ENCODE data around the gene CDH23. TPM values are rescaled to one million over a fixed set of nuclear protein-coding genes. Genes with fewer than 3 reads are reported as not detected.

The CDH23 gene
- total and polyA plus RNA-seq, 8 donors = 1.8 to 22.8 (median 3.0) TPM

- intact Hi-C loops (cut with DNase I) = no loop called here
- H3K27me3 ChIP-seq = peaks cover 0 to 4% of the 10 kb centered on the region in 2 donors
- H3K27ac ChIP-seq = no peak overlapping the region
- no peaks in the 10 kb centered on the region for H3K9me3 ChIP-seq
- no peak for ATAC-seq
- no peak overlapping the region for H3K4me3 ChIP-seq
- TF ChIP-seq CTCF (IDR thresholded peaks at IDR 0.05) = no peak
- no peaks in the 10 kb centered on the region for H3K36me3 ChIP-seq
- no peak for DNase-seq
- H3K4me1 ChIP-seq = peaks cover 0 to under 1% of the 10 kb centered on the region in 2 donors
Observed at GRCh38 chr10:71606257-71607081, 209.7 kb downstream of the CDH23 start.

- DNase-seq (no peak), ATAC-seq (no peak)
- H3K27me3 ChIP-seq = peaks cover 0 to 4% of the 10 kb centered on the region in 2 donors
- intact Hi-C loops (cut with DNase I) = no loop called here
- H3K36me3 ChIP-seq = no peaks in the 10 kb centered on the region
- H3K27ac ChIP-seq = no peak overlapping the region
- no peak overlapping the region for H3K4me3 ChIP-seq
- no peaks in the 10 kb centered on the region for H3K9me3 ChIP-seq
- no peaks in the 10 kb centered on the region for H3K4me1 ChIP-seq
- TF ChIP-seq CTCF (IDR thresholded peaks at IDR 0.05) = no peak
Observed at GRCh38 chr10:71607082-71607443, 210.3 kb downstream of the CDH23 start.

GRCh38 chr10:71608819-71609768 lies 212.4 kb downstream of the CDH23 start:
- peak; percentile 66 to 71 for TF ChIP-seq CTCF (IDR thresholded peaks at IDR 0.05)
- DNase-seq = peak in 3 of 4 donors; percentile 75 to 90 (median 81)
- Histone ChIP-seq H3K27me3 (peaks cover 0 to 4% of the 10 kb centered on the region in 2 donors), H3K36me3 (no peaks in the 10 kb centered on the region), H3K4me1 (peaks cover 0 to 10% of the 10 kb centered on the region in 2 donors), H3K27ac (no peak overlapping the region), H3K9me3 (no peaks in the 10 kb centered on the region), H3K4me3 (no peak overlapping the region)
- peak; percentile 79 for ATAC-seq
- intact Hi-C loops (cut with DNase I) = no loop called here

- no peak for TF ChIP-seq CTCF (IDR thresholded peaks at IDR 0.05)
- intact Hi-C loops (cut with DNase I) = no loop called here
- no peak overlapping the region for H3K27ac ChIP-seq
- DNase-seq (no peak), ATAC-seq (no peak)
- peaks cover 0 to 4% of the 10 kb centered on the region in 2 donors for H3K27me3 ChIP-seq
- H3K4me1 ChIP-seq = peaks cover 0 to 13% of the 10 kb centered on the region in 2 donors
- H3K4me3 ChIP-seq = no peak overlapping the region
- H3K9me3 ChIP-seq = no peaks in the 10 kb centered on the region
- no peaks in the 10 kb centered on the region for H3K36me3 ChIP-seq
Observed at GRCh38 chr10:71610651-71611050, 213.9 kb downstream of the CDH23 start.

GRCh38 chr10:71611131-71611530 lies 214.4 kb downstream of the CDH23 start:
- intact Hi-C loops (cut with DNase I) = no loop called here
- Histone ChIP-seq H3K27ac (no peak overlapping the region), H3K36me3 (no peaks in the 10 kb centered on the region), H3K9me3 (no peaks in the 10 kb centered on the region), H3K4me3 (no peak overlapping the region), H3K4me1 (peaks cover 0 to 13% of the 10 kb centered on the region in 2 donors), H3K27me3 (peaks cover 0 to 4% of the 10 kb centered on the region in 2 donors)
- ATAC-seq = no peak
- no peak for TF ChIP-seq CTCF (IDR thresholded peaks at IDR 0.05)
- no peak for DNase-seq
